Right kidney (tissue), 1 donor: Measurements from ENCODE around the gene PXMP4.

ENCODE experiments used
- DNase-seq: peaks from one replicate; pipeline ENCODE4 v3.0.0-alpha.2; 2016

PXMP4 gene

GRCh38 chr20:33733654-33734576 is 13.8 kb upstream of the PXMP4 start:
- DNase-seq, result peak; percentile 43

GRCh38 chr20:33732166-33732970 is 12.3 kb upstream of the PXMP4 start:
- peak; percentile 88 for DNase-seq

GRCh38 chr20:33731693-33732165 is 11.6 kb upstream of the PXMP4 start, which contains the start of gene ZNF341:
Gene ZNF341 (plus strand): TSS chr20:33731996. CDS start chr20:33732022, 26 bp downstream.
- peak; percentile 88 for DNase-seq

- no peak for DNase-seq
Observed at GRCh38 chr20:33730946-33731692, 11.0 kb upstream of the PXMP4 start.

GRCh38 chr20:33729101-33729500 is 9.0 kb upstream of the PXMP4 start:
- no peak for DNase-seq

- no peak for DNase-seq
Observed at GRCh38 chr20:33728463-33728862, 8.4 kb upstream of the PXMP4 start.

- DNase-seq, result no peak
Observed at GRCh38 chr20:33727806-33728205, 7.7 kb upstream of the PXMP4 start.

- no peak for DNase-seq
Observed at GRCh38 chr20:33727115-33727479, 7.0 kb upstream of the PXMP4 start.

- no peak for DNase-seq
Observed at GRCh38 chr20:33725607-33726264, 5.6 kb upstream of the PXMP4 start.

GRCh38 chr20:33724439-33725094 is 4.5 kb upstream of the PXMP4 start:
- DNase-seq, result no peak

GRCh38 chr20:33721391-33722140 is 1.5 kb upstream of the PXMP4 start:
- no peak for DNase-seq

GRCh38 chr20:33719277-33719988 is 677 bp downstream of the PXMP4 start:
- DNase-seq, result no peak

- no peak for DNase-seq
Observed at GRCh38 chr20:33716498-33716897, 3.6 kb downstream of the PXMP4 start.

- DNase-seq, result no peak
Observed at GRCh38 chr20:33713865-33714367, 6.2 kb downstream of the PXMP4 start.

- DNase-seq, result no peak
Observed at GRCh38 chr20:33711446-33711738, 8.7 kb downstream of the PXMP4 start.

- no peak for DNase-seq
Observed at GRCh38 chr20:33710681-33711445, 9.2 kb downstream of the PXMP4 start.

- no peak for DNase-seq
Observed at GRCh38 chr20:33709905-33710541, 10.1 kb downstream of the PXMP4 start.

GRCh38 chr20:33709398-33709797 is 10.7 kb downstream of the PXMP4 start:
- DNase-seq, result no peak

GRCh38 chr20:33707668-33708067 is 12.4 kb downstream of the PXMP4 start:
- DNase-seq, result no peak
